Measurements from ENCODE around the gene CCDC71.

CCDC71 gene

DNA sequence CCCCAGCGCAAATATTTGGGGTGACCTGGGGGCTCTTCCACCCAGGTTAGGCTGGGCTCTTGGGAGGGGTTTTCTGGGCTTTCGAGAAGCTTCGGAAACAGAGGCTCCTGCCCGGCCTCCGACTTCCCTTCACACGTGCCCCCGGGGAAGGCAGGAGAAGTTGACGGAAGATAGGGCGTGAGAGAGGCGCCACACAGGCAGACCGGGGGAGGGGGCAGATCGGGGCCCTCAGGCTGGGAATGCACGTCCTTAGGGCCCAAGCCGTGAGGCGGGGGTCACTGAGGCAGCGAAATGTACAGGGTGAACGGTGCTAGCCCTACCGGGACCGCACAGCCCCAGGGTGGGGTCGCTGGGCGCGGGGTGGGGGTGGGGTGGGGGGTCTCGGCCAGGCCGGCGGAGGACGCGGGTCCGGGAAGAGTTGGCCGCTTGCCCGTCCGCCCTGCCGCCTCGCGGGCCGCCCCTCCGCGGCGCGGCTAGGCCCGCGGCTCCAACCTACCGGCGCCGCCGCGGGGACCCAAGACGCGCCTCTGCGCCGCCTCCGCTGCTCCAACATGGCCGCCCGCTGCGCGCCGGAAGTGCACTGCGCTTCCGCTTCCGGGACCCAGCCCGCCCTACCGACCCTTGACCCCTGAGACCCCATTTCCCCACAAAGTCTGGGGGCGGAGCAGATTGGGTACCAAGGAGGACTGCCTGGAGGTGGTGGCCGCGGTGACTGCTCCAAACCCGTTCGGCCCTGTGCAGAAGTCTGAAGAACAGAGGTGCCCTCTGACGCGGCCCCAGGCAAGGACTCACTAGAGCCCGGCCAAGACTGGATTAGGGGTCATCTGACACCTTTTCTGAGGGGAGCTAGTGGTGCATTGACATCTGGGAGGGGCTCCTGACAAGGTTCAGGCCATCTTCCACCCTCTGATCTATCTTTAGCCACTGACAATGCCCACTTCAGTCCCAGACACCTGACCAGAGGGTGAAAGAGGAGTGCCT, at the start of gene CCDC71:
Gene CCDC71, minus strand, starts transcription at position 561 of the 981 bp plus-strand sequence. CDS start 2,123 bp downstream, outside the sequence.
- peak; percentile 58 to 76 (median 61) for DNase-seq (ENCODE audit: low read depth in 3 of 3)

DNA sequence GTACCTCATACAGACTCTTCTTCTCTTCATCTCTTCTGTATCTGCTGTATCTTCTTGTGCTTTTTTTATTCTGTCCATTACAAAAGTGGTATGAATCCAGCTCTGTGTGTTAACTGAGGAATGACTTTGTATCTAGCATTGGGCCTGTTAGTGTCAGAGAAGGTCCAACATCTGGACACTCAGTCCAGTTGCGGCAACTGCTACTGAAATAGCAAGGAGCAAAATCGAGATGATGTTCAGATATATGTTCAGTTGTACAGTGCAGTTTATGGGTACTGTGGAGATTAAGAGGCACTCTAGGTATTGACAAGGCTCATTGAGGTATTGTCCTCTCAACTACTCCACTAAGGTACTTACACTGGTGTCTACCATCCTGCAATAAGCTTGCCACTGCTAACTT, 47.9 kb upstream of the CCDC71 start:
- no peak for DNase-seq (ENCODE audit: low read depth in 3 of 3)

DNA sequence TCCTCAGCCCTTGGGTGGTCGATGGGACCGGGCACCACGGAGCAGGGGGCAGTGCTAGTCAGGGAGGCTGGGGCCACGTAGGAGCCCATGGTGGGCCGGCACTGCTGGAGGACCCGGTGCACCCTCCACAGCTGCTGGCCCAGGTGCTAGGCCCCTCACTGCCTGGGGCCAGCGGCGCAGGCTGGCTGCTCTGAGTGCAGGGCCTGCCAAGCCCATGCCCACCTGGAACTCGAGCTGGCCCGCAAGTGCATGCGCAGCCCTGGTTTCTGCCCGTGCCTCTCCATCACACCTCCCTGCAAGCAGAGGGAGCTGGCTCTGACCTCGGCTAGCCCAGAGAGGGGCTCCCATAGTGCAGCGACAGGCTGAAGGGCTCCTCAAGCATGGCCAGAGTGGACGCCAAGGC, 47.4 kb upstream of the CCDC71 start:
- DNase-seq (ENCODE audit: low read depth in 3 of 3): no peak

DNA sequence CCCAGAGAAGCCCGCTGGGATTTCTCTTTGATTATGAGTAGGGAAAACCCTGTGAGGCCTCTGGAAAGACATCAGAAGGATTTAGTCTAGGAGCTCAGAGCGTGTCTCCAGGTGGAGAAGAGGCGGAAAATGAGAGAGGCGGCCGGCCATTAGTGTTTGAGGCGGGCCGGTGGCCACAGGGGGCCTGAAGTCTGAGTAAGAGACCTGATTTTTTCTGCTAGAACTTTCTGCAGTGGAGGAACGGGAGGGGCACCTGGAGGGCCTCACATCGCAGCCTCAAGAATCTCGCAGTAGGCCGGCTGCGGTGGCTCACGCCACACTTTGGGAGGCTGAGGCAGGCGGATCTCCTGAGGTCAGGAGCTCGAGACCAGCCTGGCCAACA, 33.8 kb upstream of the CCDC71 start:
- DNase-seq (ENCODE audit: low read depth in 3 of 3): no peak

DNA sequence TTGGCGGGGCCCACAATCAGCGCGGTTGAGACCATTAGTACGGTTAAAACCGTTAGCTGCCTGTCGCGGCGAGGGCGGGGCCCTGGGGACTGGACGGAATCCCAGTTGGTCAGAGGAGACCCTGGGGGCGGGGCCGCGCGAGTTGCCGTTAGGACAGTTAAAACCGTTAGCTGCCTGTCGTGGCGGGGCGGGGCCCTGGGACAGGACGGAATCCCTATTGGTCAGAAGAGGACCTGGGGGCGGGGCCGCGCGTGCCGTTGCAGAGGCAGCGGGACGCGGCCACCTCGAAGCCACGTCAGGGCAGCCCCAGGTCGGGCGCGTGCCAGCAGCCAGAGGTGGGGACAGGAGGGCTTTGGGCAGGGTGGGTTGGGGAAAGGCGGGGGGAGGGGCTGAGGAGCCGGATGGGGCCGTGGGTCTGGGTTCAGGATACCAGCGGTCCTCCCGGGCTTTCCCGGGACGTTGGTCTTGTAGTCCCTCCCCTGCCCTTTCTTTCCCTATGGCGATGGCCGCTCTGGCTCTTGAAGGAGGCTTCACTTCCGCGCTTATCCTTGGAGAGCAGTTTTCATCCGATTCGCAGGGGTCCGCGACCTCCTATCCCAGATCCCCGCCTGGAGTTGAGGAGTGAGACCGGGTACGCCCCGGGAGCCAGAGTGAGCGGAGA, 33.2 kb upstream of the CCDC71 start:
- peak in 1 of 3 donors; percentile 17 for DNase-seq (ENCODE audit: low read depth in 3 of 3)

DNA sequence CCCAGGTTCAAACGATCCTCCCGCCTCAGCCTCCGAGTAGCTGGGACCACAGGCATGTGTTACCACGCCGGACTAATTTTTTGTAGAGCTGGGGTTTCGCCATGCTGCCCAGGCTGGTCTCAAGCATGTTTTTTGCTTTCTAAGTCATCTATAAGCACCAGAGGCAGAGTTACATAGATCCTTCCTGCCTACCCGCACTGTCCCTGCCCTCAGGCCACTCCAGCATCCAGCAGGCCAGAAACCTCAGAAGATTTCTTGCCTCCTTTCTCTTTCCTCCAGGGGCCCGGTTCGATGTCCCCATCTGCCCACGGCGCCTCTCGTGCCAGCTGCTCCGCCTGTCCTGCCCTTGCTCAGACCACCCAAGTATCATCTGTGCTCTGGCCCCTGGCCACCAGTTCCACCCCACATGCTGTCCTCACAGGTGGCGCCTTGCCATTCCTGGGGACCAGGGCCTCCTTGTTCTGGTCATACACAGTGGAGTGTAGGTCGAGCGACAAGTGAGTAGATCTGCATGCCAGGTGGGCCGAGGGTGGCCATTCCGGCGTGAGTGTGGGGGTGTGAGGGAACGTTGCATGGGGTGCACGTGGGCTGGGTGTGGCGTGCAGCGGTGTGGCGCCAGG, 32.6 kb upstream of the CCDC71 start:
- no peak for DNase-seq (ENCODE audit: low read depth in 3 of 3)

DNA sequence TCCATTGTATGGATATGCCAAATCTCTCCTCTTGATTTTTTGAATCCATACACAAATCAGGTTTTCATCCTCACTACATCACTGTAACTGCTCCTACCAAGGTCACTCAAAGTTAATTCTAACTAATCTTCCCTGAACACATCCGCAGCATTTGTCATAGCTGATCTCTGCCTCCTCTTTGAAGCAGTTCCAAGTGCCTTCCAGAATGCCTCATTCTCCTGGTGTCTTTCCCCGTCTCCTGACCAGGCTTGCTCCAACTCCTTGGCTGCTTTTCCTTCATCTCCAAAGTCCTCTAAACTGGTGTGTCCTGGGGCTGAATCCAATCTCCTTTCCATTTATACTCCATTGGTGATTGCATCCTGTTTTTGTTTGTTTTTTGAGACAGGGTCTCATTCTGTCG, 32.0 kb upstream of the CCDC71 start:
- DNase-seq (ENCODE audit: low read depth in 3 of 3): no peak

DNA sequence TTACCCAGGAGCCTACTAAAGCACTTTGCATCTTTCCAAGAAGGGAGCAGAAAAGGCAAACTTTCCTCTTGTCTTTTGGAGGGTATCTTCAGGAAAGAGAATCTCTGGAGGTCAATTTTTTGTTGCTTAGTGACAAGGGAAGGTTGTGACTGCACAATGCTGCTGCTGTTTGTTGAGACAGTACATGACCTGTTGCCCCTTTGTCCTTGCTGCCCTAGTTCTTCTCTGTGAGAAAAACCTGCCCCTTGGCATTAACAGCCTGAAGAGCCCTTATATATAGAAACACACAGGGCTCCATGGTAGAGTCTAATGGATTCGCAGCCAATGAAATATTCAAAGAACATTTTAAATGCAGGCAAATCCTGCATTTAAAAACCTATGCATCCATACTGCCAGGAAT, 25.6 kb upstream of the CCDC71 start:
- DNase-seq (ENCODE audit: low read depth in 3 of 3): no peak

DNA sequence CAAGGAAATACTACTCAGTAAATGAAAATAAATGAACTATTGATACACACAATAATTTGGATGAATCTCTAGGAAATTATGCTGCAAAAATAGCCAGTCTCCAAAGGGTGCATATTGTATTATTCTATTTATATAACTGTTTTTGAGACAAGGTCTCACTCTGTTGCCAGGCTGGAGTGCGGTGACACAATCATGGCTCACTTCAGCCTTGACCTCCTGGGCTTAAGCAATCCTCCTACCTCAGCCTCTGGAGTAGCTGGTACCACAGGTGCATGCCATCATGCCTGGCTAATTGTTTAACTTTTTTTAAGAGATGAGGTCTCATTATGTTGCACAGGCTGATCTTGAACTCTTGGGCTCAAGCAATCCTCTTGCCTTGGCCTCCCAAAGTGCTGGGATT, 17.7 kb upstream of the CCDC71 start:
- DNase-seq (ENCODE audit: low read depth in 3 of 3): no peak

DNA sequence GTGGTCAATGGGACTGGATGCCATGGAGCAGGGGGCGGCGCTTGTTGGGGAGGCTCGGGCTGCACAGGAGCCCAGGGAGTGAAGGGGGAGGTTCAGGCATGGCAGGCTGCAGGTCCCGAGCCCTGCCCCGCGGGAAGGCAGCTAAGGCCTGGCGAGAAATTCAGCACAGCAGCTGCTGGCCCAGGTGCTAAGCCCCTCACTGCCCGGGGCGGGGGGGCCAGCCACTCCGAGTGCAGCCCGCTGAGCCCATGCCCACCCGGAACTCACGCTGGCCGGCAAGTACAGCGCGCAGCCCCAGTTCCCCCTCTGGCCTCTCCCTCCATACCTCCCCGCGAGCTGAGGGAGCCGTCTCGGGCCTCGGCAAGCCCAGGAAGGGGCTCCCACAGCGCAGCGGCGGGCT, 16.6 kb upstream of the CCDC71 start:
- no peak for DNase-seq (ENCODE audit: low read depth in 3 of 3)

DNA sequence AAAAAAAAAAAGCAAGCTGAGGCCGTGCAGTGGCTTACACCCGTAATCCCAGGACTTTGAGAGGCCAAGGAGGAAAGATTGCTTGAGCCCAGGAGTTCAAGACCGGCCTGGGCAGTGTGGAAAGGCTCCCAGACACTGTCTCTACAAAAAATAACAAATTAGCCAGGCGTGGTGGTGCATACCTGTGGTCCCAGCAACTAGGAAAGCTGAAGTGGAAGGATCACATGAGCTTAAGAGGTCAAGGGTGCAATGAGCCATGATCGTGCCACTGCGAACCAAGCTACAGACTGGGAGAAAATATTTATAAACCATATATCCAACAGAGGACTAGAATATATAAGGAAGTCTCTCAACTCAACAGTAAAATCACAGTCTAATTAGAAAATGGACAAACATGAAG, 15.2 kb upstream of the CCDC71 start:
- DNase-seq (ENCODE audit: low read depth in 3 of 3): no peak

DNA sequence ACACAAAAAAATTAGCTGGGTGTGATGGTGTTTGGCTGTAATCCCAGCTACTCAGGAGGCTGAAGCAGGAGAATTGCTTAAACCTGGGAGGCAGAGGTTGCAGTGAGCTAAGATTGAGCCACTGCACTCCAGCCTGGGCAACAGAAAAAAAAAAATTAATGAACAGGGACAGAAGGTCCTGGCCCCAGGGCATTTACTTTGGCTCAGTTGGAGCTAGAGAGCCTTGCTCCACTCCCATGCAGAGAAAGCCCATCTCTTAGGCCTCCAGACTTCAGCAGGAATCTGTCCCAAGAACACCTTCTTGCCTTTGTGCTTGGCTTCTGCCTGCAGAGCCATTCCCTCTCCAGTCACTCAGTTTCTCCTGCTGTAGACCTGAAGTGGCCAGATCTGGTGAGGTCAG, 14.0 kb upstream of the CCDC71 start:
- no peak for DNase-seq (ENCODE audit: low read depth in 3 of 3)

DNA sequence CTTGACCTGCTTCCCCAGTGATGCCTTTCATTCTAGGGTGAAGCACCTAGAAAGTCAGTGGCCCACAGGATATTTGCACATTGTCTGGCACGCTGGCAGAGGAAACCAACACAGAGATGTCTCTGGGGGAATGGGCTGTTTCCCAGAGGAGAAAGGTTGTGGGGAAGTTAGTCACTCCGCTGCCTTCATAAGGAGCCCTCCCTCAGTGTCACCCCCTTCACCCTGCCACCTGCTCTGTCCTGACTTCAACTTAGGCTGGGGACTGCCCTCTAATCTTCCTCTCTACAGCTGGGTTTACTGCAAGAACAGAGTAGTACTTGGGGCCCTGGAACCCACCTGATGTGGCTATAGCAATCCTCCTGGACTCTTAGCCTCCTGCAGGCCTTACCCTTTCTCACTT, 10.9 kb upstream of the CCDC71 start:
- no peak for DNase-seq (ENCODE audit: low read depth in 3 of 3)

DNA sequence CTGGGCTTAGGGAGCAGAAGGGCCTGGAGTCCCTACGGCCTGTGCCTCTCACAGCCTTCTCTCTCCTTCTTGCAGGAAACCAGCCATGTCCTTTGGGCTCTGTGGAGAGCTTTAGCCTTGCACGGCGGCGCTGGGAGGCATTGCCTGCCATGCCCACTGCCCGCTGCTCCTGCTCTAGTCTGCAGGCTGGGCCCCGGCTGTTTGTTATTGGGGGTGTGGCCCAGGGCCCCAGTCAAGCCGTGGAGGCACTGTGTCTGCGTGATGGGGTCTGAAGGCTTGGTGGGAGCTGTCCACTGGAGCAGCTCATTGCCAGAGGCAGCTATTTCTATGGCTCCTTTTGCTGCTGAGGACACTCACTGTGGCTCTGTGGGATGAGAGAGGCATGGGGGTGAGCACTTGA, 9.4 kb upstream of the CCDC71 start:
- no peak for DNase-seq (ENCODE audit: low read depth in 3 of 3)

DNA sequence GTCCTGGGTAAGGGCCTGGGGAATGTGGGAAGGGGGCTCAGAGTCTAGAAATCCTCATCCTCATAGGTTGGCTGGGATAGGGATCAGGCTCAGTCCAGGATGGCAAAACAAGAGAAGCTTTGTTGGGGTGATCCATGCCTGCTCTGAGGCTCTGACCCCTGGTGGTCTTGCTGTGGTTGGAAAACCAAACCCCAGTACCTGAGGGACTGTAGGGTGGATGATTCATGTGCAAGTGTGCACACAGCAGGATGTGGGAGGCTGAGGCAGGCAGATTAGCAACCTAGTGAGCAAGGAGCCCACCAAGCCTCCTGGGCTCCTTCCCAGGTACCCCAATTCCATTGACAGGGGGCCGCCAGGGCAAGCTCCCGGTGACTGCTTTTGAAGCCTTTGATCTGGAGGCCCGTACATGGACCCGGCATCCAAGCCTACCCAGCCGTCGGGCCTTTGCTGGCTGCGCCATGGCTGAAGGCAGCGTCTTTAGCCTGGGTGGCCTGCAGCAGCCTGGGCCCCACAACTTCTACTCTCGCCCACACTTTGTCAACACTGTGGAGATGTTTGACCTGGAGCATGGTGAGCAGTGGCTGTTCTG, 8.4 kb upstream of the CCDC71 start:
- no peak for DNase-seq (ENCODE audit: low read depth in 3 of 3)

DNA sequence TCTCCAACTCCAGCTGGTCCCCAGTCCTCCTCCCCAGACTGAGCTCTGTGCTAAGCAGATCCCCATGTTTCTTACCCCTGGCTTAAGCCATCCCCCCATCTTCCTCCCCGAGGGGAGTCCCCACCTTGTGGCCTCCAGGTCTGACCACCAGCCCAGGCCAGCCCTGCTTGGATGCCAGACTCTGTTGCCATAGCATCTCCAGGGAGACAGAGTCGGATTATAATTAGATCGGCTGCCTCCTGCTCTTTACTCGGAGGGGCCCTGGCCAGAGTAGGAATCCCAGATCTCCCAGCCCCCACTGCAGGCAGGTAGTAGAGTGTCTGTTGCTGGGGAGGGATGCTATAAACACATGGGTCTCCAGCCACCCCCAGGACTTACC, 7.7 kb upstream of the CCDC71 start:
- no peak for DNase-seq (ENCODE audit: low read depth in 3 of 3)

DNA sequence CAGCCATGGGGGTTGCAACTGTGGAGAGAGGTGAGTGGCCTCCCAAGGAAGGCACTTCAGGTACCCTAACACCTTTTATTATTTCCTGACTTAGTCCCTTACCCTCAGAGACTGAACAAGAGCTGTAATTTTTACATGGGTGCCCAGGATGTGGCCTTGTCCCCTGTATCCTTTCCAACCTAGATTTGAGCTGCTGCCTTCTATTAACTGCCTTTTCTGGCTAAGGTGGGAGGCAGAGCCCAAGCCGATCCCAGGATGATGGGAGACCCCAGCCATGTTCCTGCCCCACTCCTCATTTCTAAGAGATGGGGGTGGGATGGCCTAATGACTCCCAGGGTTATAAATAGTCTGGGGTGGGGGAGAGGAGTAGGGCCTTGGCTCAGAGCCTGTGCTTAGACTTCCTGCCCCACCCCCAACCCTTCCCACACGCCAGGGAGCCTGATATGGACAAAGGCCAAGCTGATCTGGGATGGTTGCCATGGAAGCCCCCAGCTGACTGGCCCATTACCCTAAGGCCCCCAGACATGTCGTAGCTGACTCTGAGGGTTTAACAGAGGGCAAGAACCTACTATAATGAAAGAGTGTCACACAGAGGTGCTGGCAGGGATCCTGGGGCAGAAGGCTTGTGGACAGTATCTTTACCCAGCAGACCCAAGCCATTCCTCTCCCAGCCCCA, 7.1 kb upstream of the CCDC71 start:
- DNase-seq (ENCODE audit: low read depth in 3 of 3): no peak

DNA sequence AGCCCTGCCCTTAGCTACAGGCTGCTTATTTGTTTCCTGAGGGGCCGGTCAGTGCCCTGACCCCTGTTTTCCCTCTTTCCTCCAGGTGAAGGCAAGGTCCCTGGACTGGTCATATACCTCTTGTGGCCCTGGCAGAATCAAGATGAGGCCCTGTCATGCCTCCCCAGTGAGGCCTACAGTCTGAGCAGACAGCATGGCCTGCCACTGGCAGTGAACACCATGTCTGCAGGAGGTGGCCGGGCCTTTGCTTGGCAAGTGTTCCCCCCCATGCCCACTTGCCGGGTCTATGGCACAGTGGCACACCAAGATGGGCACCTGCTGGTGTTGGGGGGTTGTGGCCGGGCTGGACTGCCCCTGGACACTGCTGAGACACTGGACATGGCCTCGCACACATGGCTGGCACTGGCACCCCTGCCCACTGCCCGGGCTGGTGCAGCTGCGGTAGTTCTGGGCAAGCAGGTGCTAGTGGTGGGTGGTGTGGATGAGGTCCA, 6.5 kb upstream of the CCDC71 start:
- DNase-seq (ENCODE audit: low read depth in 3 of 3): no peak

DNA sequence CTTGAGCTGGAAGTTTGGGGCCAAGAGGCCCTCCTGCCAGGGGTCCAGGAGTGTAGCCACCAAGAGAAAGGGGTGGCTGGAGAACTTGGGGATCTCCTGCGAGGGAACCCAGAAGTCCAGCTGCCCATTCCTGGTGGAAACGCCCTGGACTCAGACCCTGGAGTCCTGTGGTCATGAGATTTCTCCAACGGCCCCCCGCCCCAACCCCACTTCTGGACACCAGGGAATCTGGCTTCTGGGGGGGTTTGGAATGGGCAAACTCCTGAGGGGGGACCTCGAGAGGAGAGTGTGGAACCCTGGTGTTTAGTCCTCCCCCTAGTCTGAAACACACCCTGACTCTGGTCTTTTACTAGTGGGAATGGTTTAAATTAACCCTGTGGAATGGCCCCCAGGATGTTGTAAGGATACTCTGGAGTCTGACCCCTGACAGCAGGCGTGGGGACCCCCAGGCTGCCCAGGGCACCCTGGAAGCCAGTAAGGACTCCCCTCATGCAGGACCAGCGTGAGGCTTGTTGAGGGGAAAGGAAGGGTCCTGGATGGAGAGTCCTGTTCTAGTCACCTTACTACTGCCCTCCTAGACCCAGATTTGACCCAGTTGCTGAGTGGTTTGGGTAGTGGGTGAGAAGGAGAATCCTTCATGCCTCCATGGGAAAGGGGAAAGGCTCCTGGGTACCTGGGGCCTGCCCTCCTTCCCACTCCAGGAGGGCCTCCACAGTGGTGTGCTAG, 5.8 kb upstream of the CCDC71 start:
- DNase-seq (ENCODE audit: low read depth in 3 of 3): no peak

DNA sequence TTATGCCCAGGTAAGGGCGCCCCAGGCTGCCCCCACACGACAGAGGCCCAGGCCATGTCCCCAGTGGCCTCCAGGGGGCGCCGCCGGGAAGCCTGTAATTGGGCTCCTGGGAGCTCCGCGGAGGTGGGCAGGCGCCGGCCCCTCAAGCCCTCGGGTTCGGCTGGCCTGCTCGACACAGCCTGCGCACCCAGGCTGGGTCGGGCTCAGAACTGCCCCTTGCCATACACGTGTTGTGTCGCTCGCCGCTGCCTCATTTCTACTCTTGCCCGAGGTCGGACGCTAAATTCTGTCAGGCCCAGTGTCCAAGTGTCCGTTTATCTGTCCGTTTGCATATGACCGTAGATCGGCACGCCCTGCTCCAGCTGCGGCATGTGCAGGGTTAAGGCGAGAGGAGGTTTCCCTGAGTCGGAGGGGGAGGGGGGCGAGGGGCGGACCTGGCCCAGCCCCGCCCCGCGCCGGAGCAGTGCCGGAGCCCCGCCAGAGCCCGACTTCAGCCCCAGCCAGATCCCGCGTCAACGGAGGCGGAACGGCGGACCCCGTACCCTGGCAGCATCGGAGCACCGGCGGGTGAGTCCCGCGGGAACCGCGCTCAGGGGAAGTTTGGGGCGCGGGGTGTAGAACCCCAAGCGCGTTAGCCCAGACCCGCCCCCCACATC, 5.1 kb upstream of the CCDC71 start, which contains the start of gene KLHDC8B:
Gene KLHDC8B, plus strand, starts transcription at position 480 of the 656 bp plus-strand sequence. CDS start 1,172 bp downstream, outside the sequence.
- DNase-seq (ENCODE audit: low read depth in 3 of 3): peak; percentile 72 to 87 (median 77)
